Aorta (tissue), 5 donors: ENCODE data around the gene SUSD6. TPM values are rescaled to one million over a fixed set of nuclear protein-coding genes. Genes with fewer than 3 reads are reported as not detected.

ENCODE experiments used
- ATAC-seq: fragments of 200-7000 bp; cut with Tn5 transposase; one replicate; pipeline ENCODE4 v1.9.1; 2022; ENCODE audit warnings: moderate library complexity; ENCODE audit not compliant: low FRiP score
- DNase-seq, 2 donors: peaks; one replicate each; pipeline ENCODE4 v3.0.0-alpha.2; 2020
- H3K27ac ChIP-seq, 2 donors: one replicate each; pipeline ENCODE4 v1.5.1; 2013; ENCODE audit warnings: low read length in 2 of 2, mild to moderate bottlenecking in 2 of 2, moderate library complexity in 2 of 2, control low read depth in 1 of 2, inconsistent platforms in 1 of 2, low read depth in 1 of 2
- H3K27me3 ChIP-seq, 2 donors: one replicate each; pipeline ENCODE4 v1.6.1; 2013; ENCODE audit warnings: control low read depth in 1 of 2, low read length in 1 of 2, mild to moderate bottlenecking in 1 of 2, moderate library complexity in 1 of 2; ENCODE audit not compliant: insufficient read depth in 2 of 2, control insufficient read depth in 1 of 2
- H3K36me3 ChIP-seq, 2 donors: one replicate each; pipeline ENCODE4 v1.6.1; 2013; ENCODE audit warnings: control low read depth in 1 of 2, low read length in 1 of 2, mild to moderate bottlenecking in 1 of 2; ENCODE audit not compliant: insufficient read depth in 2 of 2, control insufficient read depth in 1 of 2
- H3K4me1 ChIP-seq, 2 donors: one replicate each; pipeline ENCODE4 v1.6.1; 2013; ENCODE audit warnings: low read length in 2 of 2, control low read depth in 1 of 2, mild to moderate bottlenecking in 1 of 2, moderate library complexity in 1 of 2; ENCODE audit not compliant: insufficient read depth in 2 of 2, control insufficient read depth in 1 of 2
- H3K4me3 ChIP-seq, 2 donors: one replicate each; pipeline ENCODE4 v1.5.1; 2013; ENCODE audit warnings: low read length in 2 of 2, control low read depth in 1 of 2, mild to moderate bottlenecking in 1 of 2
- H3K9me3 ChIP-seq: one replicate; pipeline ENCODE4 v1.6.1; 2013; ENCODE audit warnings: mild to moderate bottlenecking, low read length; ENCODE audit not compliant: control insufficient read depth
- WGBS, 2 donors: extraction: QIAGEN DNeasy Blood & Tissue Kit; methylation state at CpG; one replicate each; pipeline ENCODE4 v1.1.7; 2013; 5-methylcytosine and 5-hydroxymethylcytosine counted together
- intact Hi-C, 2 donors: fragments of 100-400 bp; cut with DNase I; formaldehyde crosslinking; loops; one replicate each; pipeline versions ENCODE4 v1.14.2 to v1.15.0; 2022
- polyA plus RNA-seq, 2 donors: library from polyadenylated mRNA; stranded (reverse); fragments of 200-250 nt; gene quantifications; one replicate each; pipeline ENCODE4 v1.2.3, GENCODE V29; 2013
- total RNA-seq, 2 donors: library from RNA; stranded (reverse); fragmentation: NEBNext Ultra II Directional; extraction: Animal tissue kit (Norgen Biotek cat#: 25700); gene quantifications; one replicate each; pipeline ENCODE4 v1.2.1, GENCODE V29; 2021
- donor health status: healthy with polysubstance abuse.
- donor health status: Bipolar disorder and iron deficiency.
- donor health status: DM: no; HTN: no; CAD: no.
- donor health status: DM: no; HTN: no; CAD: no.
- donor health status: DM: yes; HTN: yes; CAD: no.

The SUSD6 gene
- total and polyA plus RNA-seq, 4 donors, result 7.4 to 59.9 (median 33.7) TPM

DNA sequence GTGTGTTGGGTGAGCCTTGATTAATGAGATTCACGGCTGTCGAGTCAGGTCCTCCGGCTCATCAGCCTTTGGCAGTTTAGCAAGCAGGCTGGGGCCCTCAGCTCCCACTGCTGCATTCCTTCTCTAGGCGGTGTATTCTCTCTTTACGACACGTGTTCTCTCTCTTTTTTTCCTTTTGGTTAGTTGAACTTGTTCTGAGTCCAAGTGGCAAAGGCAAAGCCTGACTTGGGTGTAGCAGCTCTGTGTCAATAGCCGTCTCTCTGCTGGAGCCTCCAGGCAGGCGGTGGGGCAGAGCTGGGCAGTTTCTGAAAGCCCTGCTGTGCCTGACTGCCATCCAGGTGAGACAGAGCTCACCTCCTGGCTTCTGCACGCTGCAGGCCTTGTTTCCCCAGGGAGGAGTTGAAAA lies 46.6 kb downstream of the SUSD6 start:
- H3K27ac ChIP-seq, result peak overlapping the region in 1 of 2 donors; percentile 47
- peaks cover 7 to 16% of the 10 kb centered on the region in 2 donors for H3K4me1 ChIP-seq
- H3K36me3 ChIP-seq, result peaks cover 3 to 4% of the 10 kb centered on the region in 2 donors
- ATAC-seq (peak; percentile 33), DNase-seq (peak in 1 of 2 donors; percentile 50)
- 4 to 11% methylated on average over 9 of the region's 9 CpGs for WGBS, 2 donors
- intact Hi-C loops, result loop anchor here in 1 of 2 donors (5.0 kb wide), 1 partner anchor 41 kb away; no protein-coding TSS in a partner anchor
- H3K9me3 ChIP-seq, result no peaks in the 10 kb centered on the region
- H3K4me3 ChIP-seq, result no peak overlapping the region
- H3K27me3 ChIP-seq, result no peaks in the 10 kb centered on the region

DNA sequence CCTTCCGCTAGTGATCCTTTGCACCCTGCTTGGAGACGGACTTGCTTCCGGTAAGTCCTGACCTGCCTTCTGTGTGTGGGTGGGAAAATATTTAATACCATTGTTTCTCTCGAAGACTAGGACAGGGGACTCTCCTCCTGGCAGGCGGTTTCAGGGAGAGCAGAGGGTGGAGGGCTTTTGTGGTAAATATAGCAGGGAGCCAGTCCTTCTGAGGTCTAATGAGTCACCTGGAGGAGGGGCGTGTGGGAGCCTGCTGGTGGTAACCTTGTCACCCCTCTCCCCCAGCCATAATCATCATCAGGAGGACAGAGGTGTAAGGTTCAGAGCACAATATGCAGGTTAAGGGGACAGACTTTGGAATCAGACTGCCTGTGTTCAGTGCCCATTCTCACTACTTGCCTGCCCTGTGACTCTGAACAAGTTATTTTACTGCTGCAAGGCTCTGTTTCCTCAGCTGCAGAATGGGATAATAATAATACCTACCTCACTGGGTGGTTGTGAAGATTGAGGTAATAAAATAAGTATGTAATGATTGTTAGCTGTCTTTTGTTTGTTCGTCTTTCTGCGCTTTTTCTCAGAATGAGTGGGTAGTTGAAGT lies 47.4 kb downstream of the SUSD6 start:
- Histone ChIP-seq H3K4me1 (peaks cover 9 to 24% of the 10 kb centered on the region in 2 donors), H3K27ac (no peak overlapping the region), H3K27me3 (no peaks in the 10 kb centered on the region), H3K9me3 (no peaks in the 10 kb centered on the region), H3K4me3 (no peak overlapping the region), H3K36me3 (peaks cover 3 to 4% of the 10 kb centered on the region in 2 donors)
- DNase-seq (no peak), ATAC-seq (no peak)
- intact Hi-C loops, result loop anchor here in 1 of 2 donors (5.0 kb wide), 1 partner anchor 41 kb away; no protein-coding TSS in a partner anchor
- WGBS, 2 donors, result 73 to 81% methylated on average over 8 of the region's 8 CpGs

DNA sequence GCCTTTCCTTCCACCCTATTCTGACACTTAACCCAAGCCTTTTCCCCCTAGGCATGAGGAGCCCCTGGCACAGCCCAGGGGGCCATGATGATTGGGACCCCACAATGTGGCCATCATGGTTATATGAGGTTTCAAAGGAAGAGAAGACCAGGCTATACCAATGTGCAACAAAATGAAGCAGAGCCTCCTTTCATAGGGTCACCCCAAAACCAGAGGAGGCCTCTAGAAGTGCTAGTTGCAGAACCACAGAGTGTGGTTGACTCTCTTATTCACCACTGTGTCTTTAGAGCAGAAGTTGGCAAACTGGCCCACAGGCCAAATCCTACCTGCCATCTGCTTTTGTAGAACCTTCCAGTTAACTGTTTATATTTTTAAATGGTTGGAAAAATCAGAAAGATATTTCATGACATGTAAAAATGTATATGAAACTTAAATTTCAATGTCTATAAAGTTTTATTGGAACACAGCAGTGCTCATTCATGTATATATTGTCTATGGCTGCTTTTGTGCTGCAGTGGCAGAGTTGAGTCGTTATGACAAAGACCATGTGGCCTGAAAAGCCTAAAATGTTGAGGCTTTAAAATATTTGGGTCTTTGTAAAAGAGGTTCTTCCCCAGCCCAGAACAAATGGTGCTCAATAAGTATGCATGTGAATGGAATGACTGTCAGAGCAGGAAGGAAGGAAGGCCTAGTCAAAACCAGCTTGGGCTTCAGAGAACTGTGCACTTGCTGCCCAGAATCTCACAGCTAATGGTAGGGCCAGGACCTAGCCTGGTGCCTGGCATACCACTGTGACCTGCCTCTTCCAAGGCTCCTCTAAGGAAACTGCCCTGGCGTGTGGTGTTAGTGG lies 49.2 kb downstream of the SUSD6 start:
- Histone ChIP-seq H3K4me3 (no peak overlapping the region), H3K27me3 (no peaks in the 10 kb centered on the region), H3K4me1 (peaks cover 7 to 33% of the 10 kb centered on the region in 2 donors), H3K36me3 (peaks cover 3 to 4% of the 10 kb centered on the region in 2 donors), H3K9me3 (no peaks in the 10 kb centered on the region), H3K27ac (no peak overlapping the region)
- 78 to 93% methylated on average over 2 of the region's 2 CpGs for WGBS, 2 donors
- intact Hi-C loops, result no loop called here
- no peak for DNase-seq
- ATAC-seq, result no peak

DNA sequence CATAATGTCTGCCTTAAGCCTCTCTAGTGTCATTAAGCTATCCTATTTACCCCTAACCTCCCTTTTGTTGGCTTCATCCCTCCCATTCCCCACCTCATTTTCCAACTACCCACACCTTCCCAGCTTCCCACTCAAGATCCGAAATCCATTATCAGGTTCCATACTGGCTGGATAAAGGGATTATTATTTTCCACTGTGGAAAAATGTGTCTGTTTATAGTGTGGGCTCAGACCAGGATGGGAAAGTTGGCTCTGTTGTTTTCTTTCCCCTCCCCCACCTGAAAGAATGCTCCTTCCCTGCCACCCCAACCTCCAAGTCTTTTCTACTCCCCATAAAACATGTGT lies 49.8 kb downstream of the SUSD6 start:
- H3K27me3 ChIP-seq, result no peaks in the 10 kb centered on the region
- WGBS, 2 donors, result 33 to 57% methylated on average over 1 of the region's 1 CpG
- intact Hi-C loops, result no loop called here
- H3K4me3 ChIP-seq, result no peak overlapping the region
- H3K27ac ChIP-seq, result peak overlapping the region in 1 of 2 donors; percentile 20
- H3K4me1 ChIP-seq, result peaks cover 7 to 36% of the 10 kb centered on the region in 2 donors
- H3K9me3 ChIP-seq, result no peaks in the 10 kb centered on the region
- ATAC-seq, result no peak
- no peak for DNase-seq
- peaks cover 3 to 4% of the 10 kb centered on the region in 2 donors for H3K36me3 ChIP-seq

GRCh38 chr14:69662636-69663299 lies 51.4 kb downstream of the SUSD6 start:
- H3K27ac ChIP-seq, result peak overlapping the region in 1 of 2 donors; percentile 18
- intact Hi-C loops, result no loop called here
- no peaks in the 10 kb centered on the region for H3K9me3 ChIP-seq
- H3K27me3 ChIP-seq, result no peaks in the 10 kb centered on the region
- no peak for DNase-seq
- H3K4me3 ChIP-seq, result no peak overlapping the region
- ATAC-seq, result no peak
- WGBS, 2 donors, result 84 to 96% methylated on average over 1 of the region's 1 CpG
- H3K4me1 ChIP-seq, result peaks cover 7 to 36% of the 10 kb centered on the region in 2 donors
- peaks cover 3 to 4% of the 10 kb centered on the region in 2 donors for H3K36me3 ChIP-seq

- Histone ChIP-seq H3K4me1 (peaks cover 4 to 36% of the 10 kb centered on the region in 2 donors), H3K27me3 (no peaks in the 10 kb centered on the region), H3K4me3 (no peak overlapping the region), H3K27ac (peak overlapping the region; percentile 57 to 83), H3K9me3 (no peaks in the 10 kb centered on the region), H3K36me3 (peaks cover 3 to 4% of the 10 kb centered on the region in 2 donors)
- WGBS, 2 donors, result 7 to 8% methylated on average over 3 of the region's 3 CpGs
- intact Hi-C loops, result no loop called here
- DNase-seq (no peak), ATAC-seq (no peak)
Observed at GRCh38 chr14:69663300-69663643, 51.9 kb downstream of the SUSD6 start.

DNA sequence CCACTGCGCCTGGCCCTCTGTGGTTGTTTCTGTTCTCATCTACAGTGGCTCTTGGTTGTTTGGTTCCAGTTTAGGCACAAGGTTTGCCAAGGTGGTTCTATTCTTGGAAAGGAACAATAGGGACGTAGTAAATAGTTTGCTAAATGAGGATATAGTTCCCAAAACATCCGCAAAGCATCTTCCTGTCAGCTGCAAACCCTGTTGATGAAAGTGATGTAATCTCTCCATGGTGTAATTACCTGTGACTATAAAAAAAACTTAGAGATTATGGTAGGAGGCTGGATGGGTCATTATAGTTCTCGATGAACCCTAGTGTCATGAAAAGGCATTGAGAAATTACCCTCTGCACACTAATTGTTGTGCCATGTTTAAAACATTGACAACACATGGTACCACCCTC lies 52.9 kb downstream of the SUSD6 start:
- Histone ChIP-seq H3K4me1 (peaks cover 4 to 36% of the 10 kb centered on the region in 2 donors), H3K27ac (peak overlapping the region; percentile 24 to 34), H3K27me3 (no peaks in the 10 kb centered on the region), H3K9me3 (no peaks in the 10 kb centered on the region), H3K36me3 (peaks cover 2 to 3% of the 10 kb centered on the region in 2 donors), H3K4me3 (no peak overlapping the region)
- no peak for DNase-seq
- intact Hi-C loops, result no loop called here
- no peak for ATAC-seq
- 88 to 89% methylated on average over 4 of the region's 4 CpGs for WGBS, 2 donors

GRCh38 chr14:69664865-69665526 lies 53.6 kb downstream of the SUSD6 start:
- no peak for DNase-seq
- peak; percentile 39 for ATAC-seq
- WGBS, 2 donors, result 56 to 63% methylated on average over 7 of the region's 7 CpGs
- no peaks in the 10 kb centered on the region for H3K27me3 ChIP-seq
- peaks cover 4 to 39% of the 10 kb centered on the region in 2 donors for H3K4me1 ChIP-seq
- intact Hi-C loops, result loop anchor here in 1 of 2 donors (5.0 kb wide), 1 partner anchor 53 kb away; the partner anchor contains the start of gene SUSD6
- peak overlapping the region in 1 of 2 donors; percentile 29 for H3K27ac ChIP-seq
- H3K36me3 ChIP-seq, result peaks cover 0 to 3% of the 10 kb centered on the region in 2 donors
- H3K4me3 ChIP-seq, result no peak overlapping the region
- no peaks in the 10 kb centered on the region for H3K9me3 ChIP-seq
